KMS-11 (cell line): ENCODE data around the gene CCL8.
"Not testable (repeated sequence)": the region's sequence is repeated elsewhere in the genome, so short reads cannot be mapped to it uniquely, and the experiment has no call there.

Source experiments
- H2AFZ ChIP-seq: fragments of 200-600 bp; sonication (generic); 2 replicates; pipeline ENCODE4 v1.6.1; 2016; ENCODE audit warnings: antibody characterized with exemption, mixed run types, low read depth
- H3K27ac ChIP-seq: fragments of 200-600 bp; sonication (generic); 2 replicates; pipeline ENCODE4 v1.6.1; 2016; ENCODE audit warnings: mild to moderate bottlenecking, mixed run types
- H3K27me3 ChIP-seq: fragments of 200-600 bp; sonication (generic); 2 replicates; pipeline ENCODE4 v1.6.1; 2017; ENCODE audit warnings: mild to moderate bottlenecking, low read depth, mixed run types, moderate library complexity; ENCODE audit not compliant: insufficient read depth
- H3K36me3 ChIP-seq: fragments of 200-600 bp; sonication (generic); 2 replicates; pipeline ENCODE4 v1.6.1; 2017; ENCODE audit warnings: mild to moderate bottlenecking, mixed run types; ENCODE audit not compliant: insufficient read depth
- H3K4me1 ChIP-seq: fragments of 200-600 bp; sonication (generic); 2 replicates; pipeline ENCODE4 v1.6.1; 2016; ENCODE audit warnings: mild to moderate bottlenecking, low read depth, mixed run types; ENCODE audit not compliant: poor library complexity, severe bottlenecking
- H3K4me2 ChIP-seq: fragments of 200-600 bp; sonication (generic); 2 replicates; pipeline ENCODE4 v1.7.0; 2016; ENCODE audit warnings: mild to moderate bottlenecking, mixed run types
- H3K4me3 ChIP-seq: fragments of 200-600 bp; sonication (generic); IDR thresholded peaks from 2 replicates; pipeline ENCODE4 v1.6.1; 2017; ENCODE audit warnings: low read depth, low read length, mixed read lengths; ENCODE audit not compliant: insufficient read depth
- H3K79me2 ChIP-seq: fragments of 200-600 bp; sonication (generic); 2 replicates; pipeline ENCODE4 v1.6.1; 2016; ENCODE audit warnings: low read depth, mixed run types; ENCODE audit not compliant: insufficient read depth
- H3K9ac ChIP-seq: fragments of 200-600 bp; sonication (generic); 2 replicates; pipeline ENCODE4 v1.6.1; 2016; ENCODE audit warnings: mild to moderate bottlenecking, mixed run types
- H4K20me1 ChIP-seq: fragments of 200-600 bp; sonication (generic); 2 replicates; pipeline ENCODE4 v1.6.1; 2016; ENCODE audit warnings: mild to moderate bottlenecking, mixed run types; ENCODE audit not compliant: insufficient read depth
- CTCF ChIP-seq: fragments of 200-600 bp; sonication (generic); conservative IDR thresholded peaks from 2 replicates; pipeline ENCODE4 v1.6.1; 2017; ENCODE audit warnings: low read depth, mild to moderate bottlenecking, antibody characterized with exemption, low read length, moderate library complexity, mixed read lengths

The CCL8 gene

DNA sequence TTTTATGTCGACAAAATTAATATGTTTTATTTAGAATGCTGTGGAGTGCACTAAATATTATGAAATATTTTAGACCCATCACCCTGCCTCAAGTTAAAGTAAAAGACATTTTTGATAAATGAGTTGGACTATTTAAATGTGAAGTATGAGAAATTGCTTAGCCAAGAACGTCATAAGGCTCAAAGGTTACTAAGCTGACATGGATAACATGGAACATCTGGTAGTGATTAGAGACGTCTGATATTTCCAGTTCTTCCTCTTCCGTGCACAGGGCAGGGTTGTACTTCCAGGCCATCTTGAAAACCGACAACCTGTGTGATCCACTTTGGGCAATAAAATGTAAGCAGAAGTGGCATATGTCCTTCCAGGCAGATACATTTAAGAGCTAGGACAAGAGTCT lies 7.2 kb upstream of the CCL8 start:
- no peak overlapping the region for H2AFZ ChIP-seq
- no peak for TF ChIP-seq CTCF
- no peak overlapping the region for H3K4me2 ChIP-seq
- H3K9ac ChIP-seq, result no peak overlapping the region
- no peaks in the 10 kb centered on the region for H3K36me3 ChIP-seq
- H4K20me1 ChIP-seq, result no peaks in the 10 kb centered on the region
- peaks cover 13% of the 10 kb centered on the region for H3K4me1 ChIP-seq
- H3K79me2 ChIP-seq, result no peaks in the 10 kb centered on the region
- no peak overlapping the region for H3K4me3 ChIP-seq
- no peak overlapping the region for H3K27ac ChIP-seq
- no peaks in the 10 kb centered on the region for H3K27me3 ChIP-seq

GRCh38 chr17:34313164-34313563 lies 6.1 kb upstream of the CCL8 start:
- Histone ChIP-seq H3K27me3 (no peaks in the 10 kb centered on the region), H3K27ac (no peak overlapping the region), H3K79me2 (no peaks in the 10 kb centered on the region), H3K4me3 (no peak overlapping the region), H3K4me2 (no peak overlapping the region), H2AFZ (no peak overlapping the region), H3K9ac (no peak overlapping the region), H4K20me1 (no peaks in the 10 kb centered on the region), H3K36me3 (no peaks in the 10 kb centered on the region), H3K4me1 (peaks cover 2% of the 10 kb centered on the region)
- TF ChIP-seq CTCF, result no peak

GRCh38 chr17:34314279-34314678 lies 5.0 kb upstream of the CCL8 start:
- no peaks in the 10 kb centered on the region for H3K27me3 ChIP-seq
- no peaks in the 10 kb centered on the region for H3K4me1 ChIP-seq
- no peaks in the 10 kb centered on the region for H3K79me2 ChIP-seq
- no peak overlapping the region for H3K9ac ChIP-seq
- H2AFZ ChIP-seq, result no peak overlapping the region
- TF ChIP-seq CTCF, result no peak
- H4K20me1 ChIP-seq, result no peaks in the 10 kb centered on the region
- H3K36me3 ChIP-seq, result no peaks in the 10 kb centered on the region
- no peak overlapping the region for H3K4me2 ChIP-seq
- no peak overlapping the region for H3K4me3 ChIP-seq
- H3K27ac ChIP-seq, result no peak overlapping the region

DNA sequence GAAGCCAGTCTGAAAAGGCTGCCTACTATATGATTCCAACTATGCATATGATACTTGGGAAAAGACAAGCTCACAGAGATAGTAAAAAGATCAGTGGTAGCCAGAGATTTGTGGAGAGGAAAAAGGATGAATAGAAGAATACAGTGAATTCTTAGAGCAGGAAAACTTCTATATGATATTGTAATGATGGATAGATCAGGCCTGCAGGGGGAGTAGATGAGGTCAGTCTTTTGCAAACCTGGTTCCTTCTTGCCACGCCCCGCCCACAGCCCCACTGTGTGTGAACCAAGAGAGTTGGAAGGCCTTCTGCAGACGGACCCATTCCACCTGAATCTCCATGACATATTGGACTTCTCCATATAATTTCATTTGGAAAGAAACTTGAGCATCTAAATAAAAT lies 761 bp upstream of the CCL8 start:
- peak; percentile 56 for TF ChIP-seq CTCF
- Histone ChIP-seq H3K27me3 (no peaks in the 10 kb centered on the region), H3K9ac (no peak overlapping the region), H3K4me2 (no peak overlapping the region), H3K79me2 (no peaks in the 10 kb centered on the region), H2AFZ (no peak overlapping the region), H3K4me1 (no peaks in the 10 kb centered on the region), H4K20me1 (no peaks in the 10 kb centered on the region), H3K4me3 (no peak overlapping the region), H3K27ac (no peak overlapping the region), H3K36me3 (no peaks in the 10 kb centered on the region)

GRCh38 chr17:34321964-34322363 lies 2.7 kb downstream of the CCL8 start:
- Histone ChIP-seq H4K20me1 (no peaks in the 10 kb centered on the region), H3K27ac (no peak overlapping the region), H3K4me1 (no peaks in the 10 kb centered on the region), H3K4me3 (no peak overlapping the region), H3K27me3 (no peaks in the 10 kb centered on the region), H3K4me2 (no peak overlapping the region), H3K9ac (no peak overlapping the region), H3K36me3 (no peaks in the 10 kb centered on the region), H3K79me2 (no peaks in the 10 kb centered on the region), H2AFZ (no peak overlapping the region)
- no peak for TF ChIP-seq CTCF

DNA sequence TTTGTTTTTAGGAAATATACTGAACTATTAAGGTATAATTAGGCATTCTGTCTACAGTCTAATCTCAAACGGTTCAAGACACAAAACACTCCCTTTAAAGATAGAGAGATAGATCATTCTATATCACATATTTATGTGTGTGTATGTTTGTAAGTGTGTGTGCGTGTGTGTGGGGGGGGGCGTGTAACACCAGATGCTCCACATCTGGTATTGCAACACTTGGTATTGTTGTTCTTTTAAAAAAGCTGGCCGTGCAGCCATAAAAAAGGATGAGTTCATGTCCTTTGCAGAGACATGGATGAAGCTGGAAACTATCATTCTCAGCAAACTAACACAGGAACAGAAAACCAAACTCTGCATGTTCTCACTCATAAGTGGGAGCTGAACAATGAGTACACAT lies 8.3 kb downstream of the CCL8 start:
- not testable (repeated sequence) for H3K4me2 ChIP-seq, H3K36me3 ChIP-seq, H3K9ac ChIP-seq, H3K27me3 ChIP-seq, H3K27ac ChIP-seq, H2AFZ ChIP-seq, H3K4me1 ChIP-seq, H4K20me1 ChIP-seq, H3K79me2 ChIP-seq, H3K4me3 ChIP-seq
